HUDEP-2 (cell line): Measurements from ENCODE around the gene TBC1D1.

Experiments used
- DNase-seq, 76 experiments: peaks; one replicate each; lab custom pipeline; 2025; ENCODE audit not compliant: unreplicated experiment in 76 of 76; lab: John Stamatoyannopoulos, UW

The TBC1D1 gene

DNA sequence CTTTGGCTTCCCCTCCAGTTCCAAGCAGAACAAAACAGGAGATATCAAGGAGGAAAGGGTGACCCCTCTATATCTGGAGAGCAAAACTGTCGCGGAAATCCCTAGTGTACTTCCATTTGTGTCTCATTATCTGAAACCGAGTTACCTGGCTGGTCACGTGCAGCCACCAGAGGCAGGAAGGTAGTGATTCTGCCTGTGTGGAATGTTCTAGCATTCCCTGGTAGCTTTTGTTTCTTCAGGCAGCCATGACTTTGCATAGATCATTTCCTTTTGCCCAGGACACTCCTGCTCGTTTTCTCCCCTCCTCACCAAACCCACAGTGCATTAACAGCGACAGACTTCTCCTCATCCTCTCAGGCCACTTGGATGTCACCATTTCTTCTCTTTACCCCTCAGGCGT, 177.2 kb downstream of the TBC1D1 start:
- DNase-seq = no peak

DNA sequence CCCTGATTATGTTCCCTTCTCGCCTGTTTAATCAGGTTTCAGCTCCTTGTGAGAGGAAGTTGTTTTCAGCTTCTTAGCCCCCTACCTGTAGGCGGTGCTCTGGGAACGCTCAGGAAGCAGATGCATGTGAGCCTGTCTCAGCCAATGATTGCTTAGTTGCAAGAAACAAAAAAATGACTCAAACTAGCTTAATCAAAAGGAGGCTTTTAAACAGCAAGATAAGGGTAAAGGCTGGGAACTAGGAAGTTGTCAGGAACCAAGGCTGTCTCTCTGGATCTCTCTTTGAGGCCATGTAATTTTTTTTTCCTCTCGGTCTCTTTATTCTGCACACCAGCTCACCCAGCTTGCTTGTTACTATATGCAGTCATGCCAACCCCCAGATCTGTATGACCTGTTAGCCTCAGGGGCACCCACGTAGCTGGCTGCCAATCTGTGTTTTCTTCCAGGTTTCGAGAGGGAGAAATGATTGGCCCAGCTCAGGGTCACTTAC, 178.4 kb downstream of the TBC1D1 start:
- peak in 31 of 76 experiments; percentile 0 to 49 (median 16) for DNase-seq

DNA sequence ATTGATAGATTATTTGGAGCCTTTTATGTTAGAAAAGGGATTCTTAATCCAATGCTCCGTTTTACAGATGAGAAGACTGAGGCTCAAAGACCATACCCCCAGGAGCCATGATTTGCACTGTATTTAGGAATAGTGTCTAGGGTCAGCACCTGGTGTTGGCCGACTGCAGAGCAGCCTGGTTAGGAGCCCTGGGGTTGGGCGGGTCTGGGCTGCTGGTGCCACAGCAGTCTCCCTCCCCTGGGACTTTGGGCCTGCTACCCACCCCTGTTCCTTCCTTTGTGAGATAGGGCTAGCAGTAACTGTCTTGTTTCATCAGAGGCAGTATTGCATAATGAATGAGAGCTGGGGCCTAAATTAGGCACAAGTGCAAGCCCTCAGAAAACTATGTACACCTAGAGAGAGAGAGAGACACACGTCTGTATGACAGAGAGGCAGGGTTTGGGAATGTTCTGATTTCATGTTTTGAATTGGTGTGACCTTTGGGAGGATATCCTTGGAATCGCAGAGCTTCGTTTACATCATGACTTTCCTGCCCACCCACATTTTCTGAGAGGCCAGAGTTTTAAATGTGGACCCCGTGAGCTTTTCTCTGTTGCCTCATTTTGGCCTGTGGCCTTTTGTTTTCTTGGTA, 181.0 kb downstream of the TBC1D1 start:
- peak in 9 of 76 experiments; percentile 2 to 41 (median 14) for DNase-seq

DNA sequence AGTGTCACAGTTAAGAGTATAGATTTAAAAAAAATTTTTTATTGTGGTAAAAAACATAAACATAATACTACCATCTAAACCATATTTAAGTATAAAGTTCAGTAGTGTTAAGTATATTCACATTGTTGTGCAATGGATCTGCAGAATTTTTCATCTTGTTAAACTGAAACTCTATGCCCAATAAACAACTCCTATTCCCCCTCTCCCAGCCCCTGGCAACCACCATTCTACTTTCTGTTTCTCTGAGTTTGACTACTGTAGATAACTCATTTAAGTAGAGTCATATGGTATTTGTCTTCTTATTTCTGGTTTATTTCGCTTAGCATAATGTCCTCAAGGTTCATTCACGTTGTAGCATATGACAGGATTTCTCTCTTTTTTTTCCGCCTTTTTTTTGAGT, 181.7 kb downstream of the TBC1D1 start:
- no peak for DNase-seq

DNA sequence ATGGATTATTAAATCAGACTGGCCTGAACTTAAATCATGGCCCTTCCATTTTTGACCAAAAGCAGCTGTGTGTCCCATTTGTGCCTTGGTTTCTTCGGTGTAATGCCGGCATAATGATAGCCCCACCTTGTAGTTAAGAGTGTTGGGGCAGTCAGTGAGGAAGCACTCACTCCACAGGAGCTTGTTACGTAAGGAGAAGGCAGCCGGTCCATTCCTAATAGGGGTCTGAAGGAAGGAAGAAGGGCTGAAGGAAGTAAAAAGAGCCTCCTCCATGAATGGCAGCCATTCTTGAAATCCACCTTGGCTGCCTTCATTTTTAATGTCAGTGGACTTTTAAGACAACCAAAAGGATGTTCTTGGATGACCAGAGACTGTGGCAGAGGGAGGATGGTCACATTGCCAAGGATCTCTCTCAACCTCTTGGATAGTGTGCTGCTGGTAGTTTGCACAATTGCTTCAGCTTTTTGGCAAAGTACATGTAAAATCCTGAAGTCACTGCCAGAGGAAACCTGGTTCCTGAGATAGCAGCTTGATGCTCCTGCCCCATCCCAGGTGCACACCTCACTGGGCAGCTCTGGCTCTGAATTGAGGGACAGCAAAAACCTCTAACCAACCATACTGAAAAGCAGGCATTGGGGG, 182.8 kb downstream of the TBC1D1 start:
- DNase-seq = no peak

DNA sequence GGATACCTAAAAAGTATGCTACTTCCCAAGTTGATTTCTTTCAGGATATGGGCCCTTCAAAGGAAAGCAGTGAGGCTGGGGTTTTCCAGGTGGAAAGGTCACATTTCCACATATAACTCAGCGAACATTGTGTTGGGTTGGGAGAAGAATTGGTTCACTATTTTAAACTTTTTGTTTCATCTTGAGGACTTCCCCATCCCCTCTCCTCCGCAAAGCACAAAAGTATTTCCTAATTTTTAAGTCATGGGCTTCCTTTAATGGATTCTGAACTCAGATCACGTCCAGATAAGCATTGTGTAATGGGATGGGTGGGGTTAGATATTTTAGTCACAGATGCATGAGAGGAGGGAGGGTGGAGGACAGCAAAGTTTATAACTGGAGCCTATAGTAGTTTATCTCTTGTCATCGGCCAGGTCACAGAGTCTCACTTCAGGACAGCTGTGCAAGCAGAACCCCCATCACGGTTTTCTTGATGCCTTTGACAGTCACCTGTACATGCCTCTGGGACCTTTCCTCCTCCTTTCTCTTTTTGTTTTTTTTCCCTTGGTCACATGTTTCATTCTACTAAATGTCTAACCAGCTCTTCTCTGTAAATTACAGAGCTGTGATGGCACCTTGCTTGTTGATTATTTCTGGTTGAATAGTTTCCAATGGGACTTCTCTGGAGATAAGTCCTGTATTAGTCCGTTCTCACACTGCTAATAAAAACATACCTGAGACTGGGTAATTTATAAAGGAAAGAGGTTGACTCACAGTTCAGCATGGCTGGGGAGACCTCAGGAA, 184.7 kb downstream of the TBC1D1 start:
- DNase-seq = peak in 7 of 76 experiments; percentile 2 to 29 (median 14)

DNA sequence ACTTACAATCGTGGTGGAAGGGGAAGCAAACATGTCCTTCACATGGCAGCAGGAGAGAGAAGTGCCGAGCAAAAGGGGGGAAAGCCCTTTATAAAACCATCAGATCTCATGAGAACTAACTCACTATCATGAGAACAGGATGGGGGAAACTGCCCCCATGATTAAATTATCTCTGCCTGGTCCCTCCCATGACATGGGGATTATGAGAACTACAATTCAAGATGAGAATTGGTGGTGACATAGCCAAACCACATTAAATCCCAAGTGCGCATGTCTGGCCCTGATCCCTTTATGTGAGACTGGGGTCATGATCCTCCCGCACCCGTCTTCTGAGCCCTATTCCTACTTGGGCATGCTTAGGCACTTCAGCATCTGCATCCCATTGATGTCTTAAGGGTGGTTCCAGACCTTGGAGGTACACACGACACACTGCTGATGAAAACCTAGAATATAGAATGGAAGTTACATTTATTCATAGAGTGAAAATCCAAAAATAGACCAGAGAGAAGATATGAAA, 185.3 kb downstream of the TBC1D1 start:
- DNase-seq = no peak

DNA sequence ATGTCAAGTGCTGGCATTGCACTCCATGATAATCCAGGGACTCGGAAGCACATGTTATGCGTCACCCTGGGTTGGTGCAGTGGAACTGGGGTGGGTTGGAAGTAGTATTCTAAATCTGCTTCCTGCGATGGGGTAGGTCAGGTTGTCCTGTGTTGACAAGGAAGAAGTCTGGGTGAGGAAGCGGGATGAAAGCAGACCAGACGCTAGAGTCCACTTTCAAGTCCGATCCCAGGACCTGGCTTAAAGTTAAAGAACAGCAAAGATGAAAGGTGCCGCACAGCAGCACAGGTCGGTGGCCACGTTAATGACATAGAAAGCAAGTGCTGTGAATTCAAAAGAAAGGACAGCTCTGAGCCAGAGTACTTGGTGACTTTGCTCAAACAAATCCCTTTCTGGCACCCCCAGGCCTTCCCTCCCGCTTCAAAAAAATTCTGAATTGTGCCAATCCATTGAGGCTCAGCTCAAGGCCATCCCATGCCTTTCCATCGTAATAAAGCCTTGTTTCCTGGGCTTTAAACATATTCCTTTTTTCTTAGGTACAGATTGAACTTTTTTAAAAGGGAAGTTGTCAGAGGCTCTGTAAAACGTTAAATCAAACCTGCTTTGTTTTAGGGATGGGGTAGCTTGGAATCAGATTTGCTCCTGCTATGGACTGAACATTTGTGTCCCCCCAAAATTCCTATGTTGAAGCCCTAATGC, 187.1 kb downstream of the TBC1D1 start:
- no peak for DNase-seq

DNA sequence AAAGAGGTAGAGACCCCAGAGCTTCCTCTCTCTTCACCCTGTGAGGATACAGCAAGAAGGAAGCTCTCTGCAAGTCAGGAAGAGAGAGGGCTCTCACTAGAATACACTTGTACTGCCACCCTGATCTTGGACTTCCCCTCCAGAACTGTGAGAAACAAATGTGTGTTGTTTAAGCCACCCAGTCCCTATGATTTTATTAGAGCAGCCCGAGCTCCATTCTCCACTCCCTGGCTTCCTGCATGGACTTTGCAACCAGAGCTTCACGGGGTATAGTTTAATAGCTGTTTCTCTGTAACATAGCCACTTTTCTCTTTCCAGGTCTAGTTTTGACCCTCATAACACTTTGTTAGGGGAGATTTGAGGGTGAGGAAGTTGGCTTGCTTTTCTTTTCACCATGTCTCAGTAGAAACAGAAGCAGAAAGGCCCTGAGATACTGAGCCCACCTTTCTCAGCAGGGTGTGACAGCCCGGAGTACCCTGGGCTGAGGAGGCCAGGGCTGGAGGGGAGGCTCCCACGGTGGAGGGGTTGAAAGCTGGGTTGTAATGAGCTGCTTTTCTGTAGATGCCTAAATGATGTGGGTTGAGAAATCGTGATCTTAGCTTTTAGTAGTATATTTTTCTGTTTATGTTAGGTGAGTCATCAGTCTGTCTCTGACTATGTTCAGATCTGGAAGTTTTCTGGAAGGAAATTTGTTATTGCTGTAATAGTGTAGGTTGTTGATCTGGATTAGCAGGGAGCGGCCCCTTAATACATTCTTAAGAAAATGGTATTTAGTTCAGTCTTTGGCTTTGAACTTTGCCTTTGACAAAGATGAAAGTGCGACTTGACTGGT, 187.9 kb downstream of the TBC1D1 start:
- no peak for DNase-seq

DNA sequence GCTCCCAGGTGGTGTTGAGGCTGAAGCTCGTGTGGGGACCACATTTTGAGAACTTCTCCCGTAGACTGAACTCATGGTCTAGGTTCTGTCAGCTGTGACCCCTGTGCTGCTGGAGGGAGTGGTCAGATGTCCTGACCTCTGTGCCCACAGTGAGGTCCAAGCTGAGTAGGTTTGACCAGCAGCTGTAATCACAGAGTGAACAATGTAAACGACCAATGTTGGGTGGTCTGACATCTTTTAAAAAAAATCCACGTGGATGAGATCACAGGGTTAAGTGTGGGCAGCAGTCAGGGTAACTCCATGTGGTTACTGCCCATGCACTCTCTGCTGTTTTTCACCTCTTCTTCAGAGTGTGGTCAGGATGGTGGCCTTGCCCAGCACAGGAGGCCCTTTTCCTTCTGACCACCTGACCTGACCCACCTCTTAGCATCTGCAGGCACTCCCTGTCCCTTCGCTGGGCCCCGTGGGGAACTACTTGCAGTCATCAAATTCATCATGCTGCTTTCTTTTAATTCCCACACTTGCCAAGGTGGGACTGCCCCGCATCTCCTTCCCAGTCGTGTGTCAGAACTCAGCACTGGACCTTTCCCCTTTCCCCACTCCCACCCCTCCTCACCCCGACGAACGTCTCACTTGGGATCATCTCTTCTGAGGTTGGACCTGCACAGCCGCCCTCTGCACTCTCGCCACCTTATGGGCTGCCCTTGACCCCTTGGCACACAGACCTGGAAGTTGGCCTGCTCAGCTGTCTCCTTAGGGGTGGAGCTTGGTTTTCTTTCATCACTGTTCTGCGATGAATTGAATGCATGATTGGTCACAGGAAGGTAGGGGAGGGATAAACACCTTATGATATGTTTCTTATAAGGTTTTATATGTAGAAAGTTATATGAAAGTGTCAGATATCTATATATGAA, 189.4 kb downstream of the TBC1D1 start:
- no peak for DNase-seq

DNA sequence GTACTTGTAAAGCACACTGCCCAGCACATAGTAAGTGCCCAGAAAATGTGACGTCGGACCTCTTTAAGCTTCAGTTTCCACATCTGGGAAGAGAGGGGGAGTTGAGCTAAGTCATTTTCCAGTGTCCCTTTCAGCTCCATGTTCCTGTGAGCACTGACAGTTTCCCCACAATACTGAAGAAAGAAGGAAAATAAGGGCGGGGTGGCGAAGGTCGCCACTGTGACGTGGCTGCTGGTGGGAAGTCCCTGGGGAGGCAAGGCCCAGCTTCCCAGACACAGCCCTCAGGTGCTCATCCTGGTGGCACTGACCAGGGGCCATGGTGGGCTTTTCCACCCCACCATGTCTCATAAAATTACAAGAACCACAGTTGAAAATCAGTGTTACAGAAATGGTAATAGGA, 191.1 kb downstream of the TBC1D1 start:
- no peak for DNase-seq

DNA sequence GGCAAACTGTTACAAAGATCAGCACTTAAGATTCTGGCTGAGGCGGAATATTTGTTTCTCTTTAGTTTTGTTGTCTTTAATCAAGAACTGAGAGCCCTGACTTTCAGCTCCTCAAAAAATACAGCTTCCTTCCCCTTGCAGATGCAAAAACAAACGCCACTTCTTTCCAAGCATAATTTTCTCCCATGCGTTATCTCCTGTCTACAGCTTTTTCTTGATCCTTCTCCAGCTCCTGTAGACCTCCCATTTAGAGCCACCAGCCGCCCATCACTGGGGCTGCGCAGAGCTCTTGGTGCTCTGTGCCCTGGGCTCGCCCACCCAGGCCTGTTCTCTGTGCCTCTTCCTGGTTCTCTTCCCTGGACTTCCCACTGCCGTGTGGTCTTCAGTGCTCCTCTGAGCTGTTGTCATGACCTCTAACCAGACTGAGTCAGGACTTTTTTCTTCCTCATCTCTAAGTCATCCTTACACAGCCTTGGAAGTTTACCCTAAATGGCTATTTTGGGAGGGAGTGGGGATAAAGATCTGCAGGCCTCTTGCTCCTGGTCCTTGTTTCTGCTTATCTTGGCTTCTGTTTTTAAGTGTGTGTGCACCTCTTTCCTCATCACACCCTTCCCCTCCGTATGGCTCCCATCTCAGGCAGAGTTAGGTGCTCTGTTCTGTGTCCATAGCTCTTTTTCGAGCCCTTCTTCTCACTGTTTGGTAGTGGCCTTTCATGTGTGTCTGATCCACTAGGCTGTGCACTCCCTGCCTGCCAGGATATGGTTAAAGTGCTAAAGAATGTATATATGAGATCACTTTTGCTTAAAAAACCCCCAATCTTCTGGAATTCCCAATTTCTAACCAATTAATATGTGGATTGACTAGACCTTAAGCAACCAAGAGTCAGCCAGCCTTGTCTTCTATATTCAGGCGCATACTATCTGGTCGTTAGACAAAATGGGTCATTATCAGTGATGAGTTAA, 191.8 kb downstream of the TBC1D1 start:
- no peak for DNase-seq

DNA sequence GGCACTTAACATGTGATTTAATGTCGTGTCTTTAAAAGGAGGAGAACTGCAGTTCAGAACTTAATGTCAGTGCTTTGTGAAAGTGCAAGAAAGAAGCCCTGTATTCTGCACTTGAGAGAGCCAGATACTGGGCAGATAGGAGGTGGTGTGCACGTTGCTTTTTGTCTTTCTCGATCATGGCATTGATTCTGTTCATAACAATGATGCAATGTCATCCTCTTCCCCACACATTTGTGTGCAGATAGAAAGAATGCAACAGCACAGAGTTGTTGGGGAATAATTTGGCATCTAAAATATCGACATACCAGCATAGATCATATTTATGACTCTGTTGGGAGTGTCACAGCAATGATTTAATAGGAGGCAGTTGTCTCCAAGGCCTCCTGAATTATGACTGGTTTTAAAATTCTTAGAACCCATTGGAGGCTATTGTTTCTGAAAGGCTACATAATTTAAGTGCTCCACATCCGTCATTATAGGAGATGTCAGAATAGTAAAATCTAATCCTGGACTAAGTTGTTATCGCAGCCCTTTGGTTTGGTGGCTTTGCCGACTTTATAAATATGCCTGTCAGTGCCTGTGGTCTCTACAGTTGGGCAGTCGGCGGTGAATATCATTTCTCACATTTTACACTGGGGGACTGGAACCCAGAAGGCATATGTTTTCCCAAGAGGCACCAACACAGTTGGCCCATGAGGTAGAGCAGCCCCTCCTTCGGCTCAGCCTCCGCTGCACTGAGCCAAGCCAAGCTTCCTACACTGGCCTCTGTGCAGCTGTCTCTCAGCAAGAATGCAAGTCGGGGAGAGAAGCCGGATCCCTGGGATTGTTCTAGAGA, 194.2 kb downstream of the TBC1D1 start:
- DNase-seq = no peak

DNA sequence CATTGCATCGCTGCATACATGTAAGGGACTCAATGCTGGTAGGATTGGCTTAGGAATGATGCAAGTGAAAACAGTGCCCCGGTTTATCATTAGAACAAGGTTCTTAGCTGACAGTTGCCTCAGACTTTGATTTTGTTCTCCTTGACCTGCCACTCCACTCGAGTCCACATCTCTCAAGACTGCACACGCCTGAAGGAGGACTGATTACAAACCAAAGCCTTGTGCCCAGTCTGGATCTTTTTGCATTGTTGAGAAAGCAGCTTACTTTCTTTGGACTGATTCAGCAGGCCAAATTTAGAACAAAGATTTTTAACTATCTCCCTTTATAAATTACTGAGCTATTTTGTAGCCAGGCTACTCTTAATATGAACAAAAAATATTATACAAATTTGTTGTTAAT, 194.9 kb downstream of the TBC1D1 start:
- DNase-seq = no peak

DNA sequence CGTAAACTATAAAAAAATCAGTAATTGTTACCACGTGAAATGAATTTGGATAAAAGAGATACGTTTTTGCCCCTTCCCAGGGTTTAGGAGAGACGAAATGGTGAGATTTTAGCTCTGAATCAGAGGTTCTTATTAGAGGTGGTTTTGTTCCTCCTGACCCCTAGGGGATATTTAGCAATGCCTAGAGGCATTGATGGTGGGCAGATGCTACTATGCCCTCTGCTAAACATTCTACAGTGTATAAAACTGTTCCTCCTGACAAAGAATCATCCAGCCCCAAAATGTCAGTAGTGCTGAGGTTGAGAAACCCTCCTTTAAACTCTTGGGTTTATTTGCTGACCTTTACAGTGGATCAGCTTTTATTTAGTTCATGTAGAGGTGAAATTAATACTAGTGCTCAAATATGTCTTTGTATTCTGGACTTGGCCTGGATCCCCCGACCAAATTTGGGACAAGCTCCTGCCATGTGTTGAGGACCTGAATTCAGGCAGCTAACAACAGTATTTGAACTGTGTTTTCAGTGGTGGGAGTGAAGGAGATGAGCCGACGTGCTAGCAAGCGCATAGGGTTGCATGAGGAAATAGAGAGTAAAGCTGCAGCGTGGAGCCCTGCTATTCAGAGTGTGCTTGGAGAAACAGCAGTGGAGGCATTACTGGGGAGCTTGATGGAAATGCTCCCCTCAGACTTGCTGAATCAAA, 195.4 kb downstream of the TBC1D1 start:
- no peak for DNase-seq

DNA sequence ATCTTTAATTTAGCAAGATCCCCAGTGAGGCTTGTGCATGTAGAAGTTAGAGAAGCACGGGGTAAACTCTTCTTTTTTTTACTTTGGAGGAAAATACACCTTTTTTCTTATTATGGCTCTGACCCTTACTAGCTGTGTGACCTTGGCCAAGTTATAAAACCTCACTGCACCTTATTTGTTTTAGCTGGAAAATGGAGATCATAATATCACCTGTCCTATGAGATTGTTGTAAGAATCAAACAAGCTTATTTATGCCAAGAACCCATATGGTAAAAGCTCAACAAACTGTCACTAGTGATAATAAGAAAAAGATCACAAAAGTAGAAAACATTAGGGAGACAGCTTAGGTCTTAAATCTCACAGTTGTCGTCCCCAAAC, 196.0 kb downstream of the TBC1D1 start:
- no peak for DNase-seq
